Esophagus muscularis mucosa (tissue), 4 donors: ENCODE results near the gene CHAC1. TPM values are rescaled to one million over a fixed set of nuclear protein-coding genes. Genes with fewer than 3 reads are reported as not detected.

ENCODE experiments used
- DNase-seq: peaks from one replicate; pipeline ENCODE4 v3.0.0-alpha.2; 2017; ENCODE audit errors: extremely low spot score
- H3K27ac ChIP-seq, 4 donors: fragments of 200-600 bp; sonication (generic); replicated peaks in 1 of 4; 1 replicate in 3 of 4; 2 replicates in 1 of 4; pipeline ENCODE4 v1.5.1; 2016 to 2019; ENCODE audit warnings: mild to moderate bottlenecking in 1 of 4
- H3K27me3 ChIP-seq, 4 donors: fragments of 200-600 bp; sonication (generic); one replicate each; pipeline versions ENCODE4 v1.5.1 to v1.6.0; 2016 to 2019
- H3K36me3 ChIP-seq, 4 donors: fragments of 200-600 bp; sonication (generic); one replicate each; pipeline ENCODE4 v1.5.1; 2016 to 2019
- H3K4me1 ChIP-seq, 4 donors: fragments of 200-600 bp; sonication (generic); one replicate each; pipeline ENCODE4 v1.5.1; 2016 to 2019
- H3K4me3 ChIP-seq, 4 donors: fragments of 200-600 bp; sonication (generic); 1 replicate in 2 of 4; 2 replicates in 2 of 4; pipeline ENCODE4 v1.5.1; 2016 to 2019; ENCODE audit warnings: mild to moderate bottlenecking in 4 of 4, moderate library complexity in 1 of 4
- H3K9me3 ChIP-seq, 4 donors: fragments of 200-600 bp; sonication (generic); 1 replicate in 3 of 4; 2 replicates in 1 of 4; pipeline ENCODE4 v1.5.1; 2016 to 2019
- CTCF ChIP-seq, 3 experiments: fragments of 200-600 bp in 2 of 3; fragments of 450-650 bp in 1 of 3; sonication (generic) in 2 of 3; IDR thresholded peaks; one replicate each; pipeline ENCODE4 v1.5.1; 2017 to 2019; ENCODE audit warnings: antibody characterized with exemption in 3 of 3, mild to moderate bottlenecking in 2 of 3, moderate library complexity in 1 of 3
- EP300 ChIP-seq: sonication (generic); formaldehyde crosslinking; IDR thresholded peaks from one replicate; pipeline ENCODE4 v1.6.1; 2017; ENCODE audit warnings: antibody characterized with exemption
- POLR2A ChIP-seq: fragments of 450-650 bp; IDR thresholded peaks from one replicate; pipeline ENCODE4 v1.6.1; 2017; ENCODE audit warnings: antibody characterized with exemption, moderate library complexity, mild to moderate bottlenecking, low read depth
- POLR2AphosphoS5 ChIP-seq, 2 donors: sonication (generic); formaldehyde crosslinking; IDR thresholded peaks; one replicate each; pipeline ENCODE4 v1.6.1; 2017; ENCODE audit warnings: antibody characterized with exemption in 2 of 2
- WGBS: methylation state at CpG from one replicate; pipeline ENCODE4 v1.1.5; 2018; 5-methylcytosine and 5-hydroxymethylcytosine counted together
- intact Hi-C: fragments of 100-400 bp; cut with DNase I; formaldehyde crosslinking; loops from one replicate; pipeline ENCODE4 v1.15.1; 2023
- total RNA-seq, 4 donors: library from RNA; depleted of rRNA; stranded (reverse); fragments of >200 nt; gene quantifications; one replicate each; pipeline versions ENCODE4 v1.1.0 to v1.2.1, GENCODE V29; 2016

Gene CHAC1
- total RNA-seq, 4 donors from 2014 or later = 0.66 to 3.6 (median 1.3) TPM

- no peak for DNase-seq
- no peak for TF ChIP-seq POLR2A
- TF ChIP-seq POLR2AphosphoS5 (IDR thresholded peaks at IDR 0.05) = peak; percentile 64 to 90
- Histone ChIP-seq H3K9me3 (no peaks in the 10 kb centered on the region), H3K36me3 (peaks cover 0 to 6% (median 0%) of the 10 kb centered on the region in 4 donors), H3K4me3 (peak within 1 kb of the TSS; percentile 57 to 58 (median 58)), H3K4me1 (peaks cover 55 to 72% (median 62%) of the 10 kb centered on the region in 4 donors), H3K27me3 (peaks cover 0 to 91% (median 61%) of the 10 kb centered on the region in 4 donors), H3K27ac (peak within 1 kb of the TSS; percentile 10 to 67 (median 32))
- 4% methylated on average over 18 of the region's 71 CpGs for WGBS
- intact Hi-C loops = no loop called here
Observed at GRCh38 chr15:40928821-40929659, 24.2 kb upstream of the CHAC1 start, which contains the start of gene DLL4. Gene DLL4, plus strand, starts transcription at chr15:40929340. Its CDS starts 329 bp downstream, at chr15:40929669.

DNA sequence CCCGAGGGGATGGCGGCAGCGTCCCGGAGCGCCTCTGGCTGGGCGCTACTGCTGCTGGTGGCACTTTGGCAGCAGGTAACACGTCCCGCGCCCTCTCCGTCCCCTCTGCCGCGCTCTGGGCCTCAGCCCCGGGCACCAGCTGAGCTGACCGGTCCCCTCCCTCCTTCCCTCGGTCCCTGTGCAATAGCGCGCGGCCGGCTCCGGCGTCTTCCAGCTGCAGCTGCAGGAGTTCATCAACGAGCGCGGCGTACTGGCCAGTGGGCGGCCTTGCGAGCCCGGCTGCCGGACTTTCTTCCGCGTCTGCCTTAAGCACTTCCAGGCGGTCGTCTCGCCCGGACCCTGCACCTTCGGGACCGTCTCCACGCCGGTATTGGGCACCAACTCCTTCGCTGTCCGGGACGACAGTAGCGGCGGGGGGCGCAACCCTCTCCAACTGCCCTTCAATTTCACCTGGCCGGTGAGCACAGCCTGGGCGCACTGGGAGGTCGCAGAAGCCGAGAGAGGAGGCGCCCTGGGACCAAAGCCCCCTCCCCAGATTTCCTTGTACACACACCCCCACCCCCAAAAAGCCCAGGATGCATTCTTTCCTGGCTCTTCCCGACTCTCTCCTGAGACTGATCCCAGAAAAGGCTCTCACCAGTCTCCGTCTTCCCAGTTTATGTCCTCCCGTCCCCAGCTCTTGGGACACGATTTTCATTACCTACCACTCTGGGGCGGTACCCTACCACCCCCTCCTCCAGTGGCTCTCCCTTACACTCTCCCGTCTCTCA is 23.4 kb upstream of the CHAC1 start:
- H3K27me3 ChIP-seq = peaks cover 0 to 93% (median 61%) of the 10 kb centered on the region in 4 donors
- intact Hi-C loops = no loop called here
- H3K4me3 ChIP-seq = peak overlapping the region; percentile 57 to 58 (median 58)
- DNase-seq = no peak
- no peaks in the 10 kb centered on the region for H3K9me3 ChIP-seq
- TF ChIP-seq POLR2A (no peak), CTCF (IDR thresholded peaks at IDR 0.05) (no peak), POLR2AphosphoS5 (IDR thresholded peaks at IDR 0.05) (no peak), EP300 (no peak)
- WGBS = 2% methylated on average over 31 of the region's 56 CpGs
- peak overlapping the region; percentile 10 to 67 (median 32) for H3K27ac ChIP-seq
- H3K36me3 ChIP-seq = peaks cover 0 to 6% (median 0%) of the 10 kb centered on the region in 4 donors
- H3K4me1 ChIP-seq = peaks cover 58 to 72% (median 64%) of the 10 kb centered on the region in 4 donors

GRCh38 chr15:40930430-40931299 is 22.6 kb upstream of the CHAC1 start:
- Histone ChIP-seq H3K36me3 (peaks cover 0 to 9% (median 0%) of the 10 kb centered on the region in 4 donors), H3K27me3 (peaks cover 0 to 92% (median 58%) of the 10 kb centered on the region in 4 donors), H3K27ac (peak overlapping the region; percentile 10 to 67 (median 38)), H3K4me1 (peaks cover 62 to 68% (median 65%) of the 10 kb centered on the region in 4 donors), H3K4me3 (peak overlapping the region; percentile 57 to 58 (median 58)), H3K9me3 (no peaks in the 10 kb centered on the region)
- intact Hi-C loops = no loop called here
- TF ChIP-seq EP300 (no peak), POLR2AphosphoS5 (IDR thresholded peaks at IDR 0.05) (peak; percentile 27 to 59), POLR2A (no peak), CTCF (IDR thresholded peaks at IDR 0.05) (peak in 2 of 3 experiments; percentile 13 to 39)
- no peak for DNase-seq
- WGBS = 2% methylated on average over 36 of the region's 46 CpGs

DNA sequence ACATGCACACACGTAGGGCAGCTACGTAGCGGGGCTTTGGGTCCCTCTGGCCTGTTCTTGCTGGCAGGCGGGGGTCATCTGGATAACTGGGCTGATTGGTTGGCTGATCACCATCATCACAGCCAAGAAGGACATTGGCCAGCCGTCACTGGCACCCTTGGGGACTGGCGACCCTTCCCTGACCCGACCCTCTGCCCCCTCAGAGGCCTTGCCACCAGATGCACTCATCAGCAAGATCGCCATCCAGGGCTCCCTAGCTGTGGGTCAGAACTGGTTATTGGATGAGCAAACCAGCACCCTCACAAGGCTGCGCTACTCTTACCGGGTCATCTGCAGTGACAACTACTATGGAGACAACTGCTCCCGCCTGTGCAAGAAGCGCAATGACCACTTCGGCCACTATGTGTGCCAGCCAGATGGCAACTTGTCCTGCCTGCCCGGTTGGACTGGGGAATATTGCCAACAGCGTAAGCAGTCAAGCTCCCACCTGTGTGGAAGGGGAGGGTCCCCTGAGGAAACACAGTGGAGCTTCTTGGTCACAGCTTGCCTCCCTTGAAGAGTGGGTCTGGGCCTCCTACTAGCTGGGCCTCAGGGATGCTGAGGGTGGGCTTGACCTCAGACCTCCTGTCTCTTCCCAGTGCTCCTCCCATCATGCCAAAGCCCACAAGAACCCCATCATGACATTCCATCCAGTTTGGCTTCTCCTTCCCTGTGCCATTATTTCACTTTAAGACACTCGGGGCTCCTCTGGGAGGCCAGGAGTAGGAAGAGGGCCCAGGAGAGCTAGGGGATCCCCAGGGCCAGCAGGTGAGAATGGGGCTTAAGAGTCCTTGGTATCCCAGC is 21.8 kb upstream of the CHAC1 start:
- Histone ChIP-seq H3K27me3 (peaks cover 0 to 90% (median 50%) of the 10 kb centered on the region in 4 donors), H3K4me3 (peak overlapping the region; percentile 57 to 58 (median 58)), H3K27ac (peak overlapping the region in 3 of 4 donors; percentile 16 to 35 (median 28)), H3K36me3 (peaks cover 0 to 18% (median 0%) of the 10 kb centered on the region in 4 donors), H3K9me3 (no peaks in the 10 kb centered on the region), H3K4me1 (peaks cover 58 to 64% (median 59%) of the 10 kb centered on the region in 4 donors)
- DNase-seq = no peak
- 80% methylated on average over 15 of the region's 16 CpGs for whole genome bisulfite sequencing
- intact Hi-C loops = no loop called here
- no peak for TF ChIP-seq CTCF (IDR thresholded peaks at IDR 0.05)
- TF ChIP-seq POLR2A = no peak
- TF ChIP-seq POLR2AphosphoS5 (IDR thresholded peaks at IDR 0.05) = no peak
- no peak for TF ChIP-seq EP300
